Measurements from ENCODE around the gene BRIP1.

The BRIP1 gene

GRCh38 chr17:61803796-61804195 lies 59.5 kb downstream of the BRIP1 start:
- no peak for ATAC-seq
- TF ChIP-seq ZNF565 (CRISPR knock-in tag; conservative IDR thresholded peaks at IDR 0.05; ENCODE audit: low read depth) (no peak), RARB (CRISPR knock-in tag; IDR thresholded peaks at IDR 0.05) (no peak), TCF4 (CRISPR knock-in tag; IDR thresholded peaks at IDR 0.05; ENCODE audit: borderline replicate concordance) (no peak), PPARA (CRISPR knock-in tag; IDR thresholded peaks at IDR 0.05; ENCODE audit: borderline replicate concordance) (no peak), CSDC2 (CRISPR knock-in tag; IDR thresholded peaks at IDR 0.05) (no peak), CSRNP3 (CRISPR knock-in tag; IDR thresholded peaks at IDR 0.05) (no peak), OSR1 (CRISPR knock-in tag; IDR thresholded peaks at IDR 0.05) (no peak), BACH2 (CRISPR knock-in tag; IDR thresholded peaks at IDR 0.05; ENCODE audit: borderline replicate concordance) (no peak), POU6F1 (CRISPR knock-in tag; IDR thresholded peaks at IDR 0.05; ENCODE audit: borderline replicate concordance, low read depth) (no peak), ISL1 (CRISPR knock-in tag; IDR thresholded peaks at IDR 0.05) (no peak), ZFP3 (CRISPR knock-in tag; IDR thresholded peaks at IDR 0.05) (no peak), ZFP30 (CRISPR knock-in tag; IDR thresholded peaks at IDR 0.05) (no peak), ESRRG (CRISPR knock-in tag; IDR thresholded peaks at IDR 0.05) (no peak), ARNTL (CRISPR knock-in tag; IDR thresholded peaks at IDR 0.05; ENCODE audit: borderline replicate concordance, low read depth) (no peak), ZNF70 (CRISPR knock-in tag; IDR thresholded peaks at IDR 0.05) (no peak)
- TF ChIP-seq, protein P1, sequence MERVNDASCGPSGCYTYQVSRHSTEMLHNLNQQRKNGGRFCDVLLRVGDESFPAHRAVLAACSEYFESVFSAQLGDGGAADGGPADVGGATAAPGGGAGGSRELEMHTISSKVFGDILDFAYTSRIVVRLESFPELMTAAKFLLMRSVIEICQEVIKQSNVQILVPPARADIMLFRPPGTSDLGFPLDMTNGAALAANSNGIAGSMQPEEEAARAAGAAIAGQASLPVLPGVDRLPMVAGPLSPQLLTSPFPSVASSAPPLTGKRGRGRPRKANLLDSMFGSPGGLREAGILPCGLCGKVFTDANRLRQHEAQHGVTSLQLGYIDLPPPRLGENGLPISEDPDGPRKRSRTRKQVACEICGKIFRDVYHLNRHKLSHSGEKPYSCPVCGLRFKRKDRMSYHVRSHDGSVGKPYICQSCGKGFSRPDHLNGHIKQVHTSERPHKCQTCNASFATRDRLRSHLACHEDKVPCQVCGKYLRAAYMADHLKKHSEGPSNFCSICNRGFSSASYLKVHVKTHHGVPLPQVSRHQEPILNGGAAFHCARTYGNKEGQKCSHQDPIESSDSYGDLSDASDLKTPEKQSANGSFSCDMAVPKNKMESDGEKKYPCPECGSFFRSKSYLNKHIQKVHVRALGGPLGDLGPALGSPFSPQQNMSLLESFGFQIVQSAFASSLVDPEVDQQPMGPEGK (CRISPR knock-in tag; IDR thresholded peaks at IDR 0.05; ENCODE audit: borderline replicate concordance), result no peak

DNA sequence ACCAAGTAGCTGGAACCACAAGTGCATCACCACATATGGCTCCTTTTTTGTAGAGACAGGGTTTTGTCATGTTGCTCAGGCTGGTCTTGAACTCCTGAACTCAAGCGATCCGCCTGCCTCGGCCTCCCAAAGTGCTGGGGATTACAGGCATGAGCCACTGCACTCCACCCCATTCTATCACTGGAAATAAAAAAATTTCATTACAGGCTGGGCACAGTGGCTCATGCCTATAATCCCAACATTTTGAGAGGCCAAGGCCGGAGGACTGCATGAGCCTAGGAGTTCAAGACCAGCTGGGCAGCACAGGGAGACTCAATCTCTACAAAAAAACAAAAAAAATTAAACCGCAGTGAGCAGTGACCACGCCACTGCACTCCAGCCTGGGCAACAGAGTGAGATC lies 60.1 kb downstream of the BRIP1 start:
- ATAC-seq, result no peak
- no peak for TF ChIP-seq POU6F1 (CRISPR knock-in tag; IDR thresholded peaks at IDR 0.05; ENCODE audit: borderline replicate concordance, low read depth)
- no peak for TF ChIP-seq SNAI2 (CRISPR knock-in tag; IDR thresholded peaks at IDR 0.05)
- no peak for TF ChIP-seq ISL1 (CRISPR knock-in tag; IDR thresholded peaks at IDR 0.05)
- TF ChIP-seq ZNF70 (CRISPR knock-in tag; IDR thresholded peaks at IDR 0.05), result no peak
- TF ChIP-seq ARNTL (CRISPR knock-in tag; IDR thresholded peaks at IDR 0.05; ENCODE audit: borderline replicate concordance, low read depth), result no peak
- TF ChIP-seq OSR1 (CRISPR knock-in tag; IDR thresholded peaks at IDR 0.05), result no peak
- TF ChIP-seq, protein P1 (CRISPR knock-in tag; IDR thresholded peaks at IDR 0.05; ENCODE audit: borderline replicate concordance), result no peak
- no peak for TF ChIP-seq ZC3H10 (CRISPR knock-in tag; IDR thresholded peaks at IDR 0.05)

GRCh38 chr17:61799812-61800484 lies 63.4 kb downstream of the BRIP1 start:
- peak; percentile 36; the same call in 2 of the 3 replicates for ATAC-seq
- TF ChIP-seq TSHZ2 (CRISPR knock-in tag; IDR thresholded peaks at IDR 0.05) (no peak), ZNF8 (CRISPR knock-in tag; IDR thresholded peaks at IDR 0.05) (no peak), BACH2 (CRISPR knock-in tag; IDR thresholded peaks at IDR 0.05; ENCODE audit: borderline replicate concordance) (no peak), POU6F1 (CRISPR knock-in tag; IDR thresholded peaks at IDR 0.05; ENCODE audit: borderline replicate concordance, low read depth) (no peak), OSR1 (CRISPR knock-in tag; IDR thresholded peaks at IDR 0.05) (no peak), CSDC2 (CRISPR knock-in tag; IDR thresholded peaks at IDR 0.05) (no peak), CSRNP3 (CRISPR knock-in tag; IDR thresholded peaks at IDR 0.05) (no peak), RARB (CRISPR knock-in tag; IDR thresholded peaks at IDR 0.05) (no peak), TCF4 (CRISPR knock-in tag; IDR thresholded peaks at IDR 0.05; ENCODE audit: borderline replicate concordance) (no peak), ZNF70 (CRISPR knock-in tag; IDR thresholded peaks at IDR 0.05) (no peak), GLIS3 (CRISPR knock-in tag; IDR thresholded peaks at IDR 0.05) (no peak), ARNTL (CRISPR knock-in tag; IDR thresholded peaks at IDR 0.05; ENCODE audit: borderline replicate concordance, low read depth) (no peak), SNAI2 (CRISPR knock-in tag; IDR thresholded peaks at IDR 0.05) (no peak)

Measured in SK-N-SH treated with all-trans-retinoic acid at 6 μM for 48 hours (cell line).